ENCODE data around the gene ZNF708.
A peak's percentile ranks its signal among the peaks of the same experiment; 100 is the strongest.
"Not testable (repeated sequence)": the region's sequence is repeated elsewhere in the genome, so short reads cannot be mapped to it uniquely, and the experiment has no call there.

The ZNF708 gene

DNA sequence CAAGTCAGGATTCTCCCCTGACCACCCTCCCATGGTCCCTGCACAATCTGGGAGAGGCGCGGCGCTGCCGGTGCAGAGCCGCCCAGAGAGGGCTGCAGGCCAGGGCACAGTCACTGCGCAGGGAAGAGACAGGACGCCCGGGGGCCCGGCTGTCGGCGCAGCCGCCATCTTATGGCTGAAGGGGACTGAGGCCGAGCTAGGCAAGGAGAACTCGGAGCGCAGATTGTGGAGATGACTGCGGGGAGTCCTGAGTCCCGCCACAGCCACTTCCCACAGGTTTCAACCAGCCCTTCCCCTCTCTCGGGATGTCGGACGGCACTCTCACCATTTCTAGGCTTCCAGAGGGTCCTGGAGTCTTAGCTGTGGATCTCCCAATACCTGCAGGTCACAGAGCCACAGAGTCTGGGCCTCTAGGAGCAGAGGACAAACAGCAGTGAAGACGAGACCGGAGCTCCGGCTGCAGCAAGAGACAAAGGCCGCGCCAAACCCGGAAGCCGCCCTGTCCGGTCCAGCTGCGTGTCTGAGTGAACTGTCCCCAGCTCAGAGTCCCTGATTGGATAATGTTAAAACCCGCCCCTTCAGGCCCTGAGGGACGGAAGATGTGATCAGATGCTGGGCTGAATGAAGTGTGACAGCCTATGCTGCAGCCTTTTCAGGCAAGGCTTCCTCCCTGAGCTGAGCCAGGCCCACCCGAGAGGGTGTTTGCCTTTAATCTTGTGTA is at the start of gene ZNF708:
Gene ZNF708 (minus strand): TSS at position 526 of the 721 bp plus-strand sequence. CDS start 198 bp downstream, at position 328.
- H3K36me3 Mint-ChIP-seq (ENCODE audit: low read depth): peaks cover 51% of the 10 kb centered on the region
- peak within 1 kb of the TSS; percentile 98 to 100 (median 100) for H3K4me3 Mint-ChIP-seq
- peaks cover 21% of the 10 kb centered on the region for H3K9me3 Mint-ChIP-seq
- peak within 1 kb of the TSS; percentile 99 to 100 (median 99) for H3K27ac Mint-ChIP-seq
- peaks cover 13% of the 10 kb centered on the region for H3K4me1 Mint-ChIP-seq
- no peaks in the 10 kb centered on the region for H3K27me3 Mint-ChIP-seq (ENCODE audit: low read depth)
- TF ChIP-seq, protein P1, sequence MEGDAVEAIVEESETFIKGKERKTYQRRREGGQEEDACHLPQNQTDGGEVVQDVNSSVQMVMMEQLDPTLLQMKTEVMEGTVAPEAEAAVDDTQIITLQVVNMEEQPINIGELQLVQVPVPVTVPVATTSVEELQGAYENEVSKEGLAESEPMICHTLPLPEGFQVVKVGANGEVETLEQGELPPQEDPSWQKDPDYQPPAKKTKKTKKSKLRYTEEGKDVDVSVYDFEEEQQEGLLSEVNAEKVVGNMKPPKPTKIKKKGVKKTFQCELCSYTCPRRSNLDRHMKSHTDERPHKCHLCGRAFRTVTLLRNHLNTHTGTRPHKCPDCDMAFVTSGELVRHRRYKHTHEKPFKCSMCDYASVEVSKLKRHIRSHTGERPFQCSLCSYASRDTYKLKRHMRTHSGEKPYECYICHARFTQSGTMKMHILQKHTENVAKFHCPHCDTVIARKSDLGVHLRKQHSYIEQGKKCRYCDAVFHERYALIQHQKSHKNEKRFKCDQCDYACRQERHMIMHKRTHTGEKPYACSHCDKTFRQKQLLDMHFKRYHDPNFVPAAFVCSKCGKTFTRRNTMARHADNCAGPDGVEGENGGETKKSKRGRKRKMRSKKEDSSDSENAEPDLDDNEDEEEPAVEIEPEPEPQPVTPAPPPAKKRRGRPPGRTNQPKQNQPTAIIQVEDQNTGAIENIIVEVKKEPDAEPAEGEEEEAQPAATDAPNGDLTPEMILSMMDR (IDR thresholded peaks at IDR 0.05; ENCODE audit: unreplicated experiment in 3 of 3): no peak

GRCh38 chr19:21362291-21362690 is 33.1 kb upstream of the ZNF708 start:
- TF ChIP-seq, protein P1 (IDR thresholded peaks at IDR 0.05; ENCODE audit: unreplicated experiment in 3 of 3): no peak
- no peak overlapping the region for H3K27ac Mint-ChIP-seq
- no peaks in the 10 kb centered on the region for H3K4me1 Mint-ChIP-seq
- H3K27me3 Mint-ChIP-seq (ENCODE audit: low read depth): no peaks in the 10 kb centered on the region
- peaks cover 88% of the 10 kb centered on the region for H3K36me3 Mint-ChIP-seq (ENCODE audit: low read depth)
- H3K9me3 Mint-ChIP-seq: peaks cover 43% of the 10 kb centered on the region
- H3K4me3 Mint-ChIP-seq: peak overlapping the region in 2 of 3 experiments; percentile 47 to 58

DNA sequence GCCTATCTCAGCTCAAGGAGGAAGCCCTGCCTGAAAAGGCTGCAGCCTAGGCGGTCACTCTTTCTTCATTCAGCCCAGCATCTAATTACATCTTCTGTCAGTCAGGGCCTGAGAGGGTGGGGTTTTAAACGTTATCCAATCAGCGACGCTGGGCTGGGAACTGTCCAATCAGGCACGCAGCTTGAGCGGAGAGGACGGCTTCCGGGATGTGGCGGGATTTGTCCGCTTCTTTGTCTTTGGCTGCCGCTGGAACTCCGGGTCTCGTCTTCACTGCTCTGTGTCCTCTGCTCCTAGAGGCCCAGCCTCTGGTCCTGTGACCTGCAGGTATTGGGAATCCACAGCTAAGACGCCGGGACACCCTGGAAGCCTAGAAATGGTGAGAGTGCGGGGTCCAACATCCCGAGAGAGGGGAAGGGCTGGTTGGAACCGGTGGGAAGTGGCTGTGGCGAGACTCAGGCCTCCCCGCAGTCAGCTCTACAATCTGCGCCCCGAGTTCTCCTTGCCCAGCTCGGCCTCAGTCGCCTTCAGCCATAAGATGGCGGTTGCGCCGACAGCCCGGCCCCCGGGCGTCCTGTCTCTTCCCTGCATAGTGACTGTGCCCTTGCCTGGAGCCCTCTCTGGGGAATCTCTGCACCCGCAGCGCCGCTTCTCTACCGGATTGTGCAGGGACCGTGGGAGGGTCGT is 29.7 kb upstream of the ZNF708 start, which contains the start of gene ZNF738:
Gene ZNF738 (plus strand): TSS at position 233 of the 684 bp plus-strand sequence. CDS start 141 bp downstream, at position 374.
- Mint-ChIP-seq H3K4me3 (peak within 1 kb of the TSS; percentile 99 to 100 (median 99)), H3K27me3 (ENCODE audit: low read depth) (no peaks in the 10 kb centered on the region), H3K27ac (peak within 1 kb of the TSS; percentile 96 to 100 (median 98)), H3K36me3 (ENCODE audit: low read depth) (peaks cover 54% of the 10 kb centered on the region), H3K4me1 (no peaks in the 10 kb centered on the region), H3K9me3 (peaks cover 28% of the 10 kb centered on the region)
- TF ChIP-seq, protein P1 (IDR thresholded peaks at IDR 0.05; ENCODE audit: unreplicated experiment in 3 of 3): no peak

GRCh38 chr19:21352830-21353229 is 23.6 kb upstream of the ZNF708 start:
- Mint-ChIP-seq H3K36me3 (ENCODE audit: low read depth) (no peaks in the 10 kb centered on the region), H3K4me3 (no peak overlapping the region), H3K27me3 (ENCODE audit: low read depth) (no peaks in the 10 kb centered on the region), H3K9me3 (peaks cover 15% of the 10 kb centered on the region), H3K27ac (no peak overlapping the region), H3K4me1 (no peaks in the 10 kb centered on the region)
- TF ChIP-seq, protein P1 (IDR thresholded peaks at IDR 0.05; ENCODE audit: unreplicated experiment in 3 of 3): no peak

- not testable (repeated sequence) for H3K27me3 Mint-ChIP-seq (ENCODE audit: low read depth); H3K4me3 Mint-ChIP-seq; H3K4me1 Mint-ChIP-seq; H3K36me3 Mint-ChIP-seq (ENCODE audit: low read depth); H3K27ac Mint-ChIP-seq
- H3K9me3 Mint-ChIP-seq: peaks cover 15% of the 10 kb centered on the region
These were observed 15.6 kb upstream of the ZNF708 start for GRCh38 chr19:21344841-21345240.

DNA sequence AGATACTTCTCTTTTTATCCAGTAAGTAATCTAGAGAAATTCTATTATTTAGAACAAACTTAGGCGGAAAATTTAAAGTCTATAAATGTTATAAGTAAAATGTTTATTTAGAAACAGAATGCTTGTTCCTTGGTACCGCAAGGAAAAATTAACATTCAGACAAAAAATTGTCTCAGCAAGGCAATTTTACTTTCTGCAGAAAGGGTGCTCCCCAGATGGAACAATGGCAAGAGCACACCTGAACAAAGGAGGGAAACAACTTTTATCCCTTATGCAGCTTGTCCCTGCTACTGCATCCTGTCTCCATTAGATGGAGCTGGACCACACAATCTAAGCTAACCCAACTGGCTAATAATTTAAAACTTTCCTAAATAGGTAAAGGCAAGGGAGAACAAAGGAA is 6.5 kb upstream of the ZNF708 start:
- TF ChIP-seq, protein P1 (IDR thresholded peaks at IDR 0.05; ENCODE audit: unreplicated experiment in 3 of 3): peak in 1 of 3 experiments; percentile 7

More for the DNA sequence above, 6.5 kb upstream of the ZNF708 start:
- Mint-ChIP-seq H3K4me3 (no peak overlapping the region), H3K27me3 (ENCODE audit: low read depth) (no peaks in the 10 kb centered on the region), H3K9me3 (peaks cover 27% of the 10 kb centered on the region), H3K4me1 (no peaks in the 10 kb centered on the region), H3K36me3 (ENCODE audit: low read depth) (no peaks in the 10 kb centered on the region), H3K27ac (no peak overlapping the region)

Measured in nephron (organoid).